A673 (cell line): ENCODE data around the gene CNTN5. TPM values are rescaled to one million over a fixed set of nuclear protein-coding genes. Genes with fewer than 3 reads are reported as not detected.

Experiments used
- BruUV-seq: library from RNA; stranded (reverse); fragments of 400-500 nt; replicated peaks from 2 replicates; lab custom pipeline; 2021; lab: Mats Ljungman, UMichigan
- CTCF ChIA-PET: fragments of 300-600 bp; sonication (Branson Sonifier 250); formaldehyde crosslinking; loops from one replicate; lab custom pipeline; 2022; ENCODE audit warnings: antibody characterized with exemption; lab: Charles Lee
- POLR2A ChIA-PET: fragments of 300-600 bp; sonication (Branson Sonifier 250); formaldehyde crosslinking; loops from one replicate; lab custom pipeline; 2022; ENCODE audit warnings: antibody characterized with exemption; ENCODE audit not compliant: low non-redundant PET; lab: Charles Lee
- DNase-seq: peaks from one replicate; pipeline ENCODE4 v3.0.0-alpha.2; 2015; ENCODE audit warnings: low spot score
- H3K27ac ChIP-seq: fragments of 200-600 bp; sonication (generic); 2 replicates; pipeline ENCODE4 v1.5.1; 2016; ENCODE audit warnings: mixed run types, low read depth, mild to moderate bottlenecking, mixed read lengths, antibody characterized with exemption, low read length; ENCODE audit not compliant: poor library complexity, severe bottlenecking
- H3K27me3 ChIP-seq: fragments of 200-600 bp; sonication (generic); replicated peaks from 2 replicates; pipeline ENCODE4 v1.6.1; 2017; ENCODE audit warnings: mixed run types, low read depth, mild to moderate bottlenecking, mixed read lengths, antibody characterized with exemption, low read length; ENCODE audit not compliant: insufficient read depth, poor library complexity
- H3K36me3 ChIP-seq: fragments of 200-600 bp; sonication (generic); 2 replicates; pipeline ENCODE4 v1.6.1; 2016; ENCODE audit warnings: mixed run types, mild to moderate bottlenecking, mixed read lengths, antibody characterized with exemption, low read length; ENCODE audit not compliant: insufficient read depth, poor library complexity, severe bottlenecking
- H3K4me1 ChIP-seq: fragments of 200-600 bp; sonication (generic); 2 replicates; pipeline ENCODE4 v1.6.1; 2017; ENCODE audit warnings: mixed run types, mild to moderate bottlenecking, mixed read lengths, antibody characterized with exemption, low read length; ENCODE audit not compliant: insufficient read depth, poor library complexity, severe bottlenecking
- H3K4me3 ChIP-seq: fragments of 200-600 bp; sonication (generic); 2 replicates; pipeline ENCODE4 v1.5.1; 2016; ENCODE audit warnings: low read depth, mixed run types, mild to moderate bottlenecking, mixed read lengths, low read length; ENCODE audit not compliant: poor library complexity, severe bottlenecking
- H3K9me3 ChIP-seq: fragments of 200-600 bp; sonication (generic); 2 replicates; pipeline ENCODE4 v1.6.1; 2016; ENCODE audit warnings: mixed run types, low read depth, mild to moderate bottlenecking, mixed read lengths, antibody characterized with exemption, low read length; ENCODE audit not compliant: poor library complexity, severe bottlenecking
- EZH2 ChIP-seq: fragments of 200-600 bp; sonication (generic); IDR thresholded peaks from 2 replicates; pipeline ENCODE4 v1.6.1; 2017; ENCODE audit warnings: borderline replicate concordance, low read depth, mild to moderate bottlenecking, mixed read lengths, antibody characterized with exemption, low read length; ENCODE audit not compliant: poor library complexity, severe bottlenecking
- intact Hi-C: fragments of 100-400 bp; cut with micrococcal nuclease; formaldehyde crosslinking; loops from one replicate; pipeline ENCODE4 v1.10.0; 2022; ENCODE audit not compliant: unreplicated experiment
- total RNA-seq: library from RNA; stranded (reverse); gene quantifications from 2 replicates; pipeline ENCODE4 v1.2.3, GENCODE V29; 2021
- TF ChIP-seq, protein P1 (sequence below): fragments of 300-800, 200-600 bp; sonication (generic); conservative IDR thresholded peaks from 2 replicates; pipeline ENCODE4 v1.5.1; 2017; ENCODE audit warnings: low read depth, mild to moderate bottlenecking, antibody characterized with exemption, low read length, moderate library complexity, mixed read lengths

The CNTN5 gene
- total RNA-seq, 1 experiment from 2014 or later = 0.80 TPM

DNA sequence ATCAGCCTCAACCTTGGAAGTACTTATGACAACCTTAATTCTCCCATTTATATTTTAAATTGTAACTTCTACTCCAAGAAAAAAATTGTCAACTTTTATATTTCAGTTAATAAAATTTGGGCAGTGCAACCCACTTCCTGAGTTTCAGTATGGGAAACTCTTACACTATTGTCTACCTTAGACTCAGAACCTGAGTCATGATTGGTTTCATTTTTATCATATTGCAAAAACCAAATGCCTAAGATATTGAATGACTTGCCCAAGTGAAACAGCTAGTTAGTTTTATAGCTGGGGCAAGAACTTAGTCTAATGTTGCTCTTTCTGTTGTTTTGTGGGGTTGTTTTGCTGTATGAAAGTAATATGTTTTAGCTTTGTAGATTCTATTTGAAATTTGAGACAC lies 1332.3 kb downstream of the CNTN5 start:
- Histone ChIP-seq H3K4me3 (no peak overlapping the region), H3K4me1 (no peaks in the 10 kb centered on the region), H3K27me3 (no peaks in the 10 kb centered on the region), H3K36me3 (no peaks in the 10 kb centered on the region), H3K27ac (no peak overlapping the region), H3K9me3 (no peaks in the 10 kb centered on the region)
- CTCF ChIA-PET = no interaction called here
- no peak for DNase-seq
- no TSS peak for BruUV-seq
- POLR2A ChIA-PET = no interaction called here
- no peak for TF ChIP-seq EZH2
- TF ChIP-seq, protein P1, sequence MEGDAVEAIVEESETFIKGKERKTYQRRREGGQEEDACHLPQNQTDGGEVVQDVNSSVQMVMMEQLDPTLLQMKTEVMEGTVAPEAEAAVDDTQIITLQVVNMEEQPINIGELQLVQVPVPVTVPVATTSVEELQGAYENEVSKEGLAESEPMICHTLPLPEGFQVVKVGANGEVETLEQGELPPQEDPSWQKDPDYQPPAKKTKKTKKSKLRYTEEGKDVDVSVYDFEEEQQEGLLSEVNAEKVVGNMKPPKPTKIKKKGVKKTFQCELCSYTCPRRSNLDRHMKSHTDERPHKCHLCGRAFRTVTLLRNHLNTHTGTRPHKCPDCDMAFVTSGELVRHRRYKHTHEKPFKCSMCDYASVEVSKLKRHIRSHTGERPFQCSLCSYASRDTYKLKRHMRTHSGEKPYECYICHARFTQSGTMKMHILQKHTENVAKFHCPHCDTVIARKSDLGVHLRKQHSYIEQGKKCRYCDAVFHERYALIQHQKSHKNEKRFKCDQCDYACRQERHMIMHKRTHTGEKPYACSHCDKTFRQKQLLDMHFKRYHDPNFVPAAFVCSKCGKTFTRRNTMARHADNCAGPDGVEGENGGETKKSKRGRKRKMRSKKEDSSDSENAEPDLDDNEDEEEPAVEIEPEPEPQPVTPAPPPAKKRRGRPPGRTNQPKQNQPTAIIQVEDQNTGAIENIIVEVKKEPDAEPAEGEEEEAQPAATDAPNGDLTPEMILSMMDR = no peak
- intact Hi-C loops = no loop called here

DNA sequence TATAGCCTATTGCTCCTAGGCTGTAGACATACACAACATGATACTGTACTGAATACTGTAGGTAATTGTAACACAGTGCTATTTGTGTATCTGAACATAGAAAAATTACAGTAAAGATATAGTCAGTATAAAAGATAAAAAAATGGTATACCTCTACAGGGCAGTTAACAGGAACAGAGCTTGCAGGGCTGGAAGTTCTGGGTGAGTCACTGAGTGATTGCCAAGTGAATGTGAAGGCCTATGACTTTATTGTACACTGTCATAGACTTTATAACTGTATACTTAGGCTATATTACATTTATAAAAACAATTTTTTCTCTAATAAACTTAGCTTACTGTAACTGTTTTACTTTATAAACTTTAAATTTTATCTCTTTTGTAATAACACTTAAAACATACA lies 1334.0 kb downstream of the CNTN5 start:
- H3K4me3 ChIP-seq = no peak overlapping the region
- no peak for DNase-seq
- no TSS peak for BruUV-seq
- no peak overlapping the region for H3K27ac ChIP-seq
- TF ChIP-seq, protein P1 = no peak
- no peak for TF ChIP-seq EZH2
- ChIA-PET CTCF (no interaction called here), POLR2A (no interaction called here)
- no peaks in the 10 kb centered on the region for H3K4me1 ChIP-seq
- H3K9me3 ChIP-seq = no peaks in the 10 kb centered on the region
- intact Hi-C loops = no loop called here
- H3K36me3 ChIP-seq = no peaks in the 10 kb centered on the region
- no peaks in the 10 kb centered on the region for H3K27me3 ChIP-seq

DNA sequence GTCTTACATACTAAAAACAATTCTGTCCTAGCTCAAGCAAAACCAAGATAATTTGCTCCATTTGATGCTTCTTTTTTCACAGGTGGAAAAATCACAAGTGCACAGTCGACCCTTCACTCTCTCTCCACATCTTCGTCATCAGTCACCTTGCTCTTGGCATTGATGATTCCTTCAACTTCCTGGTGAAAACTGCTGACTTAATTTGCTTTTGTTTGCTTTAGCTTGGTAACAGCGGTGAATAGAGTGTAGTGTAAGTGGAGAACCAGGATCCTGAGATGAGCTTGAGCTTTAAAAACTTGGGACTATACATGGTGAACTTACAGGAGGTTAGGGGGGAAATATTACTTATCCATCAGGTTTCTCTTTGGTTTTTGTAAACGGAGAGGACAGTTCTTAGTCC lies 1335.3 kb downstream of the CNTN5 start:
- ChIA-PET CTCF (no interaction called here), POLR2A (no interaction called here)
- no TSS peak for BruUV-seq
- no peaks in the 10 kb centered on the region for H3K4me1 ChIP-seq
- H3K27ac ChIP-seq = no peak overlapping the region
- intact Hi-C loops = no loop called here
- no peaks in the 10 kb centered on the region for H3K36me3 ChIP-seq
- no peak overlapping the region for H3K4me3 ChIP-seq
- no peak for DNase-seq
- no peaks in the 10 kb centered on the region for H3K27me3 ChIP-seq
- TF ChIP-seq, protein P1 = no peak
- TF ChIP-seq EZH2 = no peak
- H3K9me3 ChIP-seq = no peaks in the 10 kb centered on the region
